ENCODE data around the gene OR2V2. TPM values are rescaled to one million over a fixed set of nuclear protein-coding genes. Genes with fewer than 3 reads are reported as not detected.
"Not testable (repeated sequence)": the region's sequence is repeated elsewhere in the genome, so short reads cannot be mapped to it uniquely, and the experiment has no call there.

OR2V2 gene
- polyA plus RNA-seq, 3 donors, result not detected

- 66 to 85% (median 77%) methylated on average over 4 of the region's 4 CpGs for WGBS, 3 donors
- H3K27ac ChIP-seq (ENCODE audit: low read depth, low read length), result no peak overlapping the region
These were observed 14.3 kb downstream of the OR2V2 start for GRCh38 chr5:181161534-181162175.

GRCh38 chr5:181163487-181164075 lies 16.2 kb downstream of the OR2V2 start:
- 48 to 51% (median 48%) methylated on average over 14 to 16 of the region's 16 CpGs for WGBS, 3 donors
- H3K27ac ChIP-seq (ENCODE audit: low read depth, low read length), result no peak overlapping the region

- H3K27ac ChIP-seq (ENCODE audit: low read depth, low read length), result no peak overlapping the region
- 9 to 23% (median 22%) methylated on average over 46 to 48 of the region's 52 CpGs for WGBS, 3 donors
These were observed 16.9 kb downstream of the OR2V2 start for GRCh38 chr5:181164076-181164952.

- WGBS, 3 donors, result 64 to 66% (median 66%) methylated on average over 6 of the region's 6 CpGs
- H3K27ac ChIP-seq (ENCODE audit: low read depth, low read length), result no peak overlapping the region
These were observed 19.7 kb downstream of the OR2V2 start for GRCh38 chr5:181166812-181167733.

DNA sequence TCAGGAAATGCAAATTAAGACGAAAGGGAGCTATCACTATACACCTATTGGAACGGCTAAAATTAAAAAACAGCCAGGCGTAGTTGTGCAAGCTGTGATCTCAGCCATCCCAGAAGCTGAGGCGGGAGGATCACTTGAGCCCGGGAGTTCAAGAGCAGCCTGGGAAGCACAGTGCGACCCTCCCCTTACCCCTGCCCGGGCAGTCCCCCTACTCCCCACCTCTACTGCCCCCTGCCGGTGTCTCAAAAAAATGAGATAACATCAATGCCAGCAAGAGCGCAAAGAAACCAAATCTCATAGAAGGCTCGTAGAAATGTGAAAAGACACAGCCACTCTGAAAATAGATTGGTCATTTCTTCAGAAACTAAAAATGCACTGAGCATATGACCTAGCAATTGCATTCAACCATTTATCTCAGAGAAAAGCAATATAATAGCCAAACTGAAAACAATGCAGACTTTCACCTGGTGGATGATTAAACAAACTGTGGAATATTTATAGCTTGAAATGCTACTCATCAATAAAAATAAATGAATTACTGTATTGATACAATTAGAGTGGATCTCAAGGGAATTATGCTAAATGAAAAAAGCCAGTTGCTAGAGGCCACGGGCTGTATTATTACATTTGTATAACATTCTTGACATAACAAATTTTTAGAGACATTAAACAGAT lies 20.6 kb downstream of the OR2V2 start:
- no peak overlapping the region for H3K27ac ChIP-seq (ENCODE audit: low read depth, low read length)
- WGBS, 3 donors, result 13 to 15% (median 13%) methylated on average over 9 to 11 of the region's 11 CpGs

- WGBS, 3 donors, result 29 to 42% (median 41%) methylated on average over 13 to 14 of the region's 14 CpGs
- no peak overlapping the region for H3K27ac ChIP-seq (ENCODE audit: low read depth, low read length)
These were observed 21.3 kb downstream of the OR2V2 start for GRCh38 chr5:181168595-181169118.

DNA sequence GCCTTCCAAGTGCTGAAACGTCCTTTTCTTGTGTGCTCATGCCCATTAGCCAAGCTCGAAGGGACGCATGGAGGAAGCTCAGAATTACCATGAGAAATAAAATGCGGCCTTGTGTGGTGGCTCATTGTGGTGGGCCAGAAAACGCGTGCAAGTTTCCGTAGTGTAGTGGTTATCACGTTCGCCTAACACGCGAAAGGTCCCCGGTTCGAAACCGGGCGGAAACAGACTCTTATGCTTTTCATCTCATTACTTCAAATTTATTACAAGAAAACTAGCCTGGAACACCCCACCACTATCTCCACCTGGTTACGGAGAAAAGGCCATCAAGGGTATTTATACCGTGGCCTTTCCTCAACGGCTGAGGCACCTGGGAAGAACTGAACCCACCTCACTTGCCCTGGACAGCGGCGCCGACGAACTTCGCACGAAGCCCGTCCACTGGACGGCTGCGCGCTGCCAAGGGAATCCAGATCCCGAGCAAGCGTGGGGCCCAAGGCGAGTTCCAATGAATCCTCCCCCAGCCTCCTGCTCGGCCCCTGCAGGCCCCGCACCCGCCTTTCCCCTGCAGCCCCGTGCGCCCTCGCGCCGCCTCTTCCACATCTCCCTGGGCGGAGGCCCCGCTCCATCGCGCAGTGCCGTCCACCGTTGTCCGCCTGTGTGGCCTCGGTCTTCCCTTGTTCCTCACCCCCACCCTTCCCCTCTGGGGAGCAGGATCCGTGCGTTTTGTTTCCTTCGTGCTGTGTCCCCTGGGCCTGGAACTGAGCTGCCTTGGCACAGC lies 22.3 kb downstream of the OR2V2 start:
- 4 to 16% (median 8%) methylated on average over 47 to 50 of the region's 50 CpGs for WGBS, 3 donors
- H3K27ac ChIP-seq (ENCODE audit: low read depth, low read length), result not testable (repeated sequence)

GRCh38 chr5:181170237-181170825 lies 22.9 kb downstream of the OR2V2 start:
- H3K27ac ChIP-seq (ENCODE audit: low read depth, low read length), result no peak overlapping the region
- WGBS, 3 donors, result 10 to 19% (median 17%) methylated on average over 33 of the region's 33 CpGs

- 45 to 48% (median 47%) methylated on average over 6 of the region's 6 CpGs for WGBS, 3 donors
- no peak overlapping the region for H3K27ac ChIP-seq (ENCODE audit: low read depth, low read length)
These were observed 23.6 kb downstream of the OR2V2 start for GRCh38 chr5:181170996-181171395.

DNA sequence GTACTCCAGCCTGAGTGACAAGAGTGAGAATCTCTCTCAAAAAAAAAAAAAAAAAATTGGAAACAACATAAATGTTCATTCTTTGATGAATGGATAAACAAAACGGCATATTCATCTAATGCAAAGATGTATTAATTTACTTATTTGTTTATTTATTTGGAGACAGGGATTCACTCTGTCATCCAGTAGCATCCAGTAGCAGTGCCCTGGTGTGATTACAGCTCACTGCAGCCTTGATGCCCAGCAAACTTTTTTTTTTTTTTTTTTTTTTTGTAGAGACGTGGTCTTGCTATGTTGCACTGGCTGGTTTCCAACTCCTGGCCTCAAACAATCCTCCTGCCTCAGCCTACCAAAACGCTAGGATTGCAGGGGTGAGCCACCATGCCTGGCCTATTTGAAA lies 24.4 kb downstream of the OR2V2 start:
- H3K27ac ChIP-seq (ENCODE audit: low read depth, low read length), result no peak overlapping the region
- WGBS, 3 donors, result 33 to 56% (median 52%) methylated on average over 3 of the region's 3 CpGs

DNA sequence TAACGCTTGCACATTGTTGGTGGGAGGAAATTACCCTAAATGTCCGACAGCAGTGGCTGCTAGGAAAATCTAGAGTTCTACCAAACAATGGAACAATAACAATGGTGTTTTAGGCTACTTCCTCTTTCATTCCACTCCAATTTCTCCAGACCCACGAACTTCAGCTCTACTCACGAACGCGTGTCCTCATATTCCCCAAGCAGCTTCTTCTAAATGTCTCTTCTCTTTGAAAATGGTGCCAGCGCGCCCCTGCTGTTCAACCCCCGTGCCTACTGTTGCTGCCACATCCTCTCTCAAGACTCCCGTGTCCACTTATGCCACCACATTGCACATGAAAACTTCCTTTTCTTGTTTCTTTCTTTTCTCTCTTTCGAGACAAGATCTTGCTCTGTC lies 25.6 kb downstream of the OR2V2 start:
- whole genome bisulfite sequencing, 3 donors, result 5 to 15% (median 10%) methylated on average over 11 of the region's 11 CpGs
- H3K27ac ChIP-seq (ENCODE audit: low read depth, low read length), result no peak overlapping the region

- H3K27ac ChIP-seq (ENCODE audit: low read depth, low read length), result no peak overlapping the region
- WGBS, 3 donors, result 5 to 9% (median 5%) methylated on average over 50 of the region's 50 CpGs
These were observed 26.3 kb downstream of the OR2V2 start for GRCh38 chr5:181173420-181174342.

DNA sequence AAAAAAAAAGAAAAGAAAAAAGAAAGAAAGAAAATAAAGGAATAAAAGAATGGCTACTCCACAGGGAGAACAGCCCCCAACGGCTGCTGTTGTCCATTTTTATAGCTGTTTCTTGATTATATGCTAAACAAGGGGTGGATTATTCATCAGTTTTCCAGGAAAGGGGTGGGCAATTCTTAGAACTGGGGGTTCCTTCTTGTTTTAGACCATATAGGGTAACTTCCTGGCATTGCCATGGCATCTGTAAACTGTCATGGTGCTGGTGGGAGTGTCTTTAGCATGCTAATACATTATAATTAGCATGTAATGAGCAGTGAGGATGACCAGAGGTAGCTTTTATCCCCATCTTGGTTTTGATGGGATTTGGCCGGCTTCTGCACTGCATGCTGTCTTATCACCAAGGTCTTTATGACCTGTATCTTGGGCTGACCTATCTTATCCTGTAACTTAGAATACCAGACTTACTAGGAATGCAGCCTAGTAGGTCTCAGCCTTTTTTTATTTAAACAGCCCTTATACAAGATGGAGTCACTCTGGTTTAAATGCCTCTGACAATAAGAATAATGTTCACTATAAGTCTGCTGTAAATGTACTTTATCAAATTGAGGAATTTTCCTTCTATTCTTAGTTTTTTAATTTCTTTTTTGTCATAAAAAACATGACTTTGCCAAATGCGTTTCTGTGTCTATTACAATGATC lies 29.0 kb downstream of the OR2V2 start:
- no peak overlapping the region for H3K27ac ChIP-seq (ENCODE audit: low read depth, low read length)
- 47 to 67% (median 62%) methylated on average over 3 of the region's 3 CpGs for WGBS, 3 donors

DNA sequence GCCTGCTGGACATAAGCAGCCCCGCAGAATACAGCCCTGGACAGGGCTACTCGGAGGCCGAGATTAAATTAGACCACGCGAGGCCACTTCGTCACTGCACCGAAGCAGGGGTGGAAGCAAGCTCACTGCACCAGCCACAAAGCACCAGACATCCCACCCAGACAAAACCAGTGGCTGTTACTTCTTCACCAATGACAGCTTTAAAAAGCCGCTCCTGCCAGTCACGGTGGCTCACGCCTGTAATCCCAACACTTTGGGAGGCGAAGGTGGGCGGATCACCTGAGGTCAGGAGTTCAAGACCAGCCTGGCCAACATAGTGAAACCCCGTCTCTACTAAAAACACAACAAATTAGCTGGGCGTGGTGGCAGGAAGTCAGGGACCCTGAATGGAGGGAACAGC lies 30.2 kb downstream of the OR2V2 start:
- 72 to 77% (median 75%) methylated on average over 14 of the region's 14 CpGs for WGBS, 3 donors

More for the DNA sequence above, 30.2 kb downstream of the OR2V2 start:
- H3K27ac ChIP-seq (ENCODE audit: low read depth, low read length), result not testable (repeated sequence)

Data from adipose tissue (tissue), 3 donors.